Progenitor cell of endocrine pancreas (in vitro differentiated cells): Measurements from ENCODE around the gene ZNF471. TPM values are rescaled to one million over a fixed set of nuclear protein-coding genes. Genes with fewer than 3 reads are reported as not detected.

ENCODE experiments used
- DNase-seq: peaks from one replicate; pipeline ENCODE4 v3.0.0; 2021; ENCODE audit warnings: low spot score; ENCODE audit not compliant: unreplicated experiment
- H3K27ac Mint-ChIP-seq: 2 replicates; pipeline ENCODE4 v1.8.0; 2021; ENCODE audit warnings: mild to moderate bottlenecking, moderate library complexity, mixed read lengths
- H3K27me3 Mint-ChIP-seq: 2 replicates; pipeline ENCODE4 v1.8.0; 2021; ENCODE audit warnings: mixed read lengths
- H3K36me3 Mint-ChIP-seq: 2 replicates; pipeline ENCODE4 v1.8.0; 2022; ENCODE audit warnings: mixed read lengths; ENCODE audit not compliant: insufficient read depth
- H3K4me1 Mint-ChIP-seq: 2 replicates; pipeline ENCODE4 v1.8.0; 2021; ENCODE audit warnings: low read depth, mixed read lengths
- H3K4me3 Mint-ChIP-seq: 2 replicates; pipeline ENCODE4 v1.8.0; 2021; ENCODE audit warnings: low read depth, mild to moderate bottlenecking, moderate library complexity, mixed read lengths
- H3K9me3 Mint-ChIP-seq: 2 replicates; pipeline ENCODE4 v1.8.0; 2021; ENCODE audit warnings: low read depth, mixed read lengths
- total RNA-seq: library from RNA; stranded (reverse); gene quantifications from 2 replicates; pipeline ENCODE4 v1.2.1, GENCODE V29; 2021
- TF ChIP-seq, protein P1 (sequence below): fragments of 200-600 bp; sonication (generic); IDR thresholded peaks from one replicate; pipeline ENCODE4 v1.5.0; 2021; ENCODE audit warnings: antibody characterized with exemption, mild to moderate bottlenecking; ENCODE audit not compliant: unreplicated experiment

The ZNF471 gene
- total RNA-seq, 1 donor from 2014 or later: not detected

DNA sequence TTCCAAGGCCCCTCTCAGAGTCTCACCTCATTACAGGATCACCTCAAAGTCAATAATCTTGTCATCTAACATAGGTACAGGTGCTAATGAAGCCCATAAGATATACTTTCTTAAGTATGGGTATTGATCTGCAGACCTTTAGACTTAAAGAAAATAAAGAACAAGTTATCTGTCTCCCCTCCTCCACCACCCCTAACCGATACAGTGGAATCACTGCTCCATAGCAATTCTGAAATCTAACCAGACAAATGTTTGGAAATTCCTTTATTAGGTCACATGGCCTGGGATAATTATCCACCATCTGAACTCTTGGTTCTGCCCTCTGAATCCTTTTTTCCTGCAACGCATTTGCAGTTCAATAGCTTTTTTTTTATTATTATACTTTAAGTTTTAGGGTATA, 55.1 kb downstream of the ZNF471 start:
- DNase-seq: no peak
- TF ChIP-seq, protein P1, sequence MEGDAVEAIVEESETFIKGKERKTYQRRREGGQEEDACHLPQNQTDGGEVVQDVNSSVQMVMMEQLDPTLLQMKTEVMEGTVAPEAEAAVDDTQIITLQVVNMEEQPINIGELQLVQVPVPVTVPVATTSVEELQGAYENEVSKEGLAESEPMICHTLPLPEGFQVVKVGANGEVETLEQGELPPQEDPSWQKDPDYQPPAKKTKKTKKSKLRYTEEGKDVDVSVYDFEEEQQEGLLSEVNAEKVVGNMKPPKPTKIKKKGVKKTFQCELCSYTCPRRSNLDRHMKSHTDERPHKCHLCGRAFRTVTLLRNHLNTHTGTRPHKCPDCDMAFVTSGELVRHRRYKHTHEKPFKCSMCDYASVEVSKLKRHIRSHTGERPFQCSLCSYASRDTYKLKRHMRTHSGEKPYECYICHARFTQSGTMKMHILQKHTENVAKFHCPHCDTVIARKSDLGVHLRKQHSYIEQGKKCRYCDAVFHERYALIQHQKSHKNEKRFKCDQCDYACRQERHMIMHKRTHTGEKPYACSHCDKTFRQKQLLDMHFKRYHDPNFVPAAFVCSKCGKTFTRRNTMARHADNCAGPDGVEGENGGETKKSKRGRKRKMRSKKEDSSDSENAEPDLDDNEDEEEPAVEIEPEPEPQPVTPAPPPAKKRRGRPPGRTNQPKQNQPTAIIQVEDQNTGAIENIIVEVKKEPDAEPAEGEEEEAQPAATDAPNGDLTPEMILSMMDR: no peak
- Mint-ChIP-seq H3K27ac (no peak overlapping the region), H3K9me3 (peaks cover 61% of the 10 kb centered on the region), H3K4me3 (no peak overlapping the region), H3K27me3 (no peaks in the 10 kb centered on the region), H3K4me1 (no peaks in the 10 kb centered on the region), H3K36me3 (peaks cover 52% of the 10 kb centered on the region)

DNA sequence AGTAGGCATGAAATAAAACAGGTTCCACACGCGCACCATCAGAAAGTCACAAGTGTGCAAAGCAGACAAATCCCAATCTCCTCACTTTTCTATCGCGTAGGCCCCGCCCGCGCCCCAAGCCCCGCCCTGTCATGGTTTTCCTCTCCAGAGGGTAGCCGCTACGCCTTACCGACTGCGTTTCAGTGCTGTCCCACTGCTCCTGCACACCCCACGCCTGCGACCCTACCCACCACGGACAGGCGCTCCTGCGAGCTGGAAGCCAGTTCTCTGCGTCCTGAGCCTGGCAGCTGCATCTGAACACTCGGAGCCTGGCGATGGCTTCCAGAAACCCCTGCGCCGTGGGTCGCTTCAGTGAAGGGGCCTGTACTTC, 59.2 kb downstream of the ZNF471 start:
- peak overlapping the region; percentile 99 for H3K4me3 Mint-ChIP-seq
- peak; percentile 25 for DNase-seq
- H3K9me3 Mint-ChIP-seq: peaks cover 49% of the 10 kb centered on the region
- H3K27ac Mint-ChIP-seq: peak overlapping the region; percentile 96
- peaks cover 59% of the 10 kb centered on the region for H3K36me3 Mint-ChIP-seq
- H3K4me1 Mint-ChIP-seq: no peaks in the 10 kb centered on the region
- TF ChIP-seq, protein P1: no peak
- no peaks in the 10 kb centered on the region for H3K27me3 Mint-ChIP-seq

DNA sequence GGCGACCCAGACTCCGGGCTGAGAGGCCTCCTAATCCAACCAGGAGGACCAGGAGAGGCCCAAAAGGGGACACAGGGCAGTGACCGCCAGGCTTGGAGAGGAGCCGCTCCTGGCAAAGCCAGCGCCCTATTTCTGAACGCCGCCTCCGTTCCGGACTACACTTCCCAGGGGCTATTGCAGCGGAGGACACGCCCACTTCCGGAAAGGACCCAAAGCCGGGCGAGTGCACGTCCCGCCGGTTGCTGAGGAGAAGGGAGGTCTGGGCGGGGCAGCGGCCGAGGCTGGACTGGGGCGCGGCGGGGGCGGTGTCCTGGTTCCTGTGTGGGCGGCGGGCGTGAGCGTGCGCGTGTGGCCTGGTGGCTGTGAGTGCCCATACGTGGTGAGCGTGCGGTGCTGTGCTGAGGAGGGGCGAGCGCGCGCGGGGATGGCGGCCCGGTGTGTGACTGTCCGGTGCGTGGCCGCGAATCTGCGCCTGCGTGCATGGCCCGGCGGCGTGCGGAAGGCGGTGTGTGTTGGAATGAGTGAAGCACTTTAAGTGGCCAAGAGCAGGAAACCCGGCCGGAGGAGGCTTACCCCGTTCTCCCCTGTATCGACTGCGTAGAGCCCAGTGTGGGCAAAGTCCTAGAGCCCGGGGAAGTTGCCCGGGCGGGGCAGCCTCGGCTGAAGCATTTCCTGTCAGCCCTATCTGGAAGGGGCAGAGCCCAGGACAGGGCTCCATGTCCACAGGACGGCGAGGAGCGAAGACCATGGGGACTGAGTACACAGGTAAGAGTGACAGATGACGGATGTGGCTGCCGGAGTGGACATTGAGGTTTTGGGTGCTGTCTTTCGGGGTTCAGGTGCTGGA, 59.8 kb downstream of the ZNF471 start, which contains the start of gene ZNF470:
Gene ZNF470 (plus strand): TSS at position 195 of the 847 bp plus-strand sequence. CDS start 2,844 bp downstream, outside the sequence.
- peak; percentile 78 for DNase-seq
- peak within 1 kb of the TSS; percentile 96 for H3K27ac Mint-ChIP-seq
- H3K9me3 Mint-ChIP-seq: peaks cover 47% of the 10 kb centered on the region
- H3K27me3 Mint-ChIP-seq: no peaks in the 10 kb centered on the region
- peak within 1 kb of the TSS; percentile 99 for H3K4me3 Mint-ChIP-seq
- TF ChIP-seq, protein P1: no peak
- H3K4me1 Mint-ChIP-seq: no peaks in the 10 kb centered on the region
- peaks cover 61% of the 10 kb centered on the region for H3K36me3 Mint-ChIP-seq

DNA sequence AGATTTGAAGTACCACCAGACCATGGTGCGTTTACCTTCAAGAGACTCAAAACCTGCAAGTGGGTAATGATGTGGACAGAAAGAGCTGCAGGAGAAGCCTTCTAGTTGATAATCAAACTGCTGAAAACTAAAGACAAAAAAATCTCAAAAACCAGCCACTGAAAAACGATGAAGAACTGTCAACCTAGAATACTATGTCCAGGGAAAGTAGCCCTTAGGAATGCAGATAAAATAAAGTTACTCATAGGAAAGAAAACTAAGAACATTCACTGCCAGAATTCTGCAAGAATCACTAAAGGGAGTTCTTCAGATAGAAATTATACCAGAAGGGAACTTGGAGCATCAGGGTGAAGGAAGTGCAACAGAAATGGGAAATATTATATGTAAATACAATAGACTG, 64.9 kb downstream of the ZNF471 start:
- no peaks in the 10 kb centered on the region for H3K4me1 Mint-ChIP-seq

DNA sequence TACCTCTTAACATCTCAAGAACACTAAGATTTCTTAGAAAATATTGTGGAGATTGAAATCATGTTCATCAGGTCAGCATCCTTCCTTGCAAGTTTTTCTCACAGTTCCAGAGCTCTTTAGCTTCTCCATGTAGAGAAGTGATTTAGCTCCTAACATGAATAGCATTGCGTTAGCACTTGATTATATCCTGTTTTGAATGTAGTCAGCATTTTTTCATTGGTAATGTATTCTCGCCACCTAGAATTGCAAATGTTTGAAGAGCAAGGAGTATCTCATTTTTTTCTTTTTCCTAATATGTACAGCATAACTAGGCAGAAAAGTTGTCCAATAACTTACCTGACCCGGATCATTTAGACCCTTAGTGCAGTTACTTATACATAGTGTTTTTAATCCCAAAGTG, 66.3 kb downstream of the ZNF471 start:
- no peak overlapping the region for H3K27ac Mint-ChIP-seq
- no peaks in the 10 kb centered on the region for H3K4me1 Mint-ChIP-seq
- no peak overlapping the region for H3K4me3 Mint-ChIP-seq
- TF ChIP-seq, protein P1: no peak
- H3K9me3 Mint-ChIP-seq: peaks cover 75% of the 10 kb centered on the region
- no peaks in the 10 kb centered on the region for H3K27me3 Mint-ChIP-seq
- H3K36me3 Mint-ChIP-seq: peaks cover 87% of the 10 kb centered on the region
- DNase-seq: no peak

More for the DNA sequence above, 64.9 kb downstream of the ZNF471 start:
- no peaks in the 10 kb centered on the region for H3K27me3 Mint-ChIP-seq
- H3K9me3 Mint-ChIP-seq: peaks cover 64% of the 10 kb centered on the region
- DNase-seq: no peak
- H3K36me3 Mint-ChIP-seq: peaks cover 84% of the 10 kb centered on the region
- TF ChIP-seq, protein P1: no peak
- no peak overlapping the region for H3K4me3 Mint-ChIP-seq
- no peak overlapping the region for H3K27ac Mint-ChIP-seq
